Esophagus (tissue), 2 donors: ENCODE measurements around the gene CRKL. TPM values are rescaled to one million over a fixed set of nuclear protein-coding genes. Genes with fewer than 3 reads are reported as not detected.

Experiments used
- H3K27ac ChIP-seq, 2 donors: one replicate each; pipeline ENCODE4 v1.5.1; 2013; ENCODE audit warnings: low read depth in 2 of 2, mild to moderate bottlenecking in 2 of 2, inconsistent platforms in 1 of 2, low read length in 1 of 2, moderate library complexity in 1 of 2
- H3K27me3 ChIP-seq, 2 donors: one replicate each; pipeline ENCODE4 v1.6.1; 2013; ENCODE audit warnings: low read length in 2 of 2, control low read depth in 1 of 2, mild to moderate bottlenecking in 1 of 2; ENCODE audit not compliant: insufficient read depth in 2 of 2, control insufficient read depth in 1 of 2
- H3K36me3 ChIP-seq, 2 donors: one replicate each; pipeline ENCODE4 v1.6.1; 2013; ENCODE audit warnings: low read length in 1 of 2; ENCODE audit not compliant: control insufficient read depth in 2 of 2, insufficient read depth in 2 of 2
- H3K4me1 ChIP-seq, 2 donors: one replicate each; pipeline ENCODE4 v1.6.1; 2013; ENCODE audit warnings: low read length in 1 of 2; ENCODE audit not compliant: control insufficient read depth in 2 of 2, insufficient read depth in 2 of 2
- H3K4me3 ChIP-seq, 2 donors: one replicate each; pipeline ENCODE4 v1.5.1; 2013; ENCODE audit warnings: low read length in 2 of 2, mild to moderate bottlenecking in 2 of 2, low read depth in 1 of 2, moderate library complexity in 1 of 2
- H3K9me3 ChIP-seq, 2 donors: one replicate each; pipeline ENCODE4 v1.6.1; 2013; ENCODE audit warnings: mild to moderate bottlenecking in 2 of 2, low read depth in 1 of 2, low read length in 1 of 2, moderate library complexity in 1 of 2; ENCODE audit not compliant: control insufficient read depth in 2 of 2, insufficient read depth in 1 of 2
- WGBS, 2 donors: extraction: QIAGEN DNeasy Blood & Tissue Kit; methylation state at CpG; one replicate each; pipeline ENCODE4 v1.1.7; 2013; 5-methylcytosine and 5-hydroxymethylcytosine counted together
- polyA plus RNA-seq, 2 donors: library from polyadenylated mRNA; stranded (reverse); fragments of 200-250 nt; gene quantifications; one replicate each; pipeline ENCODE4 v1.2.3, GENCODE V29; 2013
- donor health status: healthy with polysubstance abuse.
- donor health status: Bipolar disorder and iron deficiency.

Gene CRKL
- polyA plus RNA-seq, 2 donors: 17.6 to 18.7 TPM

DNA sequence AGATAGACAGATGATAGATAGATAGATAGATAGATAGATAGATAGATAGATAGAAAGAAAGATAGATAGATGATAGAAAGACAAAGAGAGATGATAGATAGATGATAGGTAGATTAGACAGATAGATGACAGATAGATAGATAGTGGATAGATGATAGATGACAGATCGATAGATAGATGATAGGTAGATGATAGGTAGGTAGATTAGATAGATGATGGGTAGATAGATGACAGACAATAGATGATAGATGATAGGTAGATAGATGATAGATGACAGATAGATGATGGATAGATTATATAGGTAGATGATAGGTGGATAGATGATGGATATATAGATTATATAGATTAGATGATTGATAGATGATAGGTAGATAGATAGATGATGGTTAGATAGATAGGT lies 69.2 kb downstream of the CRKL start:
- Histone ChIP-seq H3K9me3 (no peaks in the 10 kb centered on the region), H3K4me1 (peaks cover 5 to 9% of the 10 kb centered on the region in 2 donors), H3K36me3 (peaks cover 7 to 31% of the 10 kb centered on the region in 2 donors), H3K27me3 (no peaks in the 10 kb centered on the region), H3K4me3 (no peak overlapping the region), H3K27ac (no peak overlapping the region)
- WGBS, 2 donors: 95 to 96% methylated on average over 1 of the region's 1 CpG

GRCh38 chr22:20987375-20987774 lies 70.2 kb downstream of the CRKL start:
- H3K27ac ChIP-seq: no peak overlapping the region
- H3K4me1 ChIP-seq: peaks cover 5 to 7% of the 10 kb centered on the region in 2 donors
- H3K36me3 ChIP-seq: peaks cover 7 to 41% of the 10 kb centered on the region in 2 donors
- 87 to 91% methylated on average over 13 to 14 of the region's 14 CpGs for WGBS, 2 donors
- H3K4me3 ChIP-seq: no peak overlapping the region
- no peaks in the 10 kb centered on the region for H3K9me3 ChIP-seq
- H3K27me3 ChIP-seq: no peaks in the 10 kb centered on the region

DNA sequence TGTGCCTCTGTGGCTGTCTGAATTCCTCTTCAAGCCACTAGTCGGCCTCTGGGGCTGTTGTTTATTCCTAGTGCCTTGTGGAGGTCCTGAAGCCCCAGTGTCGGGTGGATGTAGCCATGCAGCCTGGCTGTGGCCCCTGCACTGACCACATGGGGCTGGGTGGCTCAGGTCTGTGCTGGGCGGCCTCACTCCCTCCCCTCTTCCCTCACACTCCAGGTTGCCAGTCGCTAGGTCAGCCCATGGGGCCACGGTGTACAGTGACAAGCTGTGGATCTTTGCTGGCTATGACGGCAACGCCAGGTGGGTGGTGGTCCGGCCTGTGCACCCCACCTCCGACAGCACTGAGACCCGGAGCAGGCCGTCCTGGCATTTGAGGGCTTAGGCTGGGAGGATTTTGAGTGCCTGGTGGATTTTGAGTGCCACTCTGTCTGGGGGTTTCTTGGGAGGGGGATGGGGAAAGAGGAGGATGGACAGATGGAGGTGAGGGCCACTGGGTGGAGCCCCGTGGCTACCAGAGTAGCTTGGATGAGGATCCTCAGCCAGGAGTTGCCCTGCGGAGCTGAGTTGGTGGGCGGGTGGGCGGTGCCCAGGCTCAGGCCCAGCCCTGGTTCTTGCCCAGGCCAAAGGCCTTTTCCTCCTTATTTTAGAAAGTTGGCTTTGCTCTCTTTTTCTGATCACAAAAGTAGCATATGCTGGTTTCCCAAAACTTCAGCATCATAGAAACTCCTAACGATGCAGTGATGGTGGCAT lies 71.5 kb downstream of the CRKL start:
- Histone ChIP-seq H3K36me3 (peaks cover 9 to 54% of the 10 kb centered on the region in 2 donors), H3K4me1 (no peaks in the 10 kb centered on the region), H3K9me3 (no peaks in the 10 kb centered on the region), H3K27ac (no peak overlapping the region), H3K4me3 (no peak overlapping the region), H3K27me3 (no peaks in the 10 kb centered on the region)
- WGBS, 2 donors: 89 to 91% methylated on average over 16 of the region's 16 CpGs

DNA sequence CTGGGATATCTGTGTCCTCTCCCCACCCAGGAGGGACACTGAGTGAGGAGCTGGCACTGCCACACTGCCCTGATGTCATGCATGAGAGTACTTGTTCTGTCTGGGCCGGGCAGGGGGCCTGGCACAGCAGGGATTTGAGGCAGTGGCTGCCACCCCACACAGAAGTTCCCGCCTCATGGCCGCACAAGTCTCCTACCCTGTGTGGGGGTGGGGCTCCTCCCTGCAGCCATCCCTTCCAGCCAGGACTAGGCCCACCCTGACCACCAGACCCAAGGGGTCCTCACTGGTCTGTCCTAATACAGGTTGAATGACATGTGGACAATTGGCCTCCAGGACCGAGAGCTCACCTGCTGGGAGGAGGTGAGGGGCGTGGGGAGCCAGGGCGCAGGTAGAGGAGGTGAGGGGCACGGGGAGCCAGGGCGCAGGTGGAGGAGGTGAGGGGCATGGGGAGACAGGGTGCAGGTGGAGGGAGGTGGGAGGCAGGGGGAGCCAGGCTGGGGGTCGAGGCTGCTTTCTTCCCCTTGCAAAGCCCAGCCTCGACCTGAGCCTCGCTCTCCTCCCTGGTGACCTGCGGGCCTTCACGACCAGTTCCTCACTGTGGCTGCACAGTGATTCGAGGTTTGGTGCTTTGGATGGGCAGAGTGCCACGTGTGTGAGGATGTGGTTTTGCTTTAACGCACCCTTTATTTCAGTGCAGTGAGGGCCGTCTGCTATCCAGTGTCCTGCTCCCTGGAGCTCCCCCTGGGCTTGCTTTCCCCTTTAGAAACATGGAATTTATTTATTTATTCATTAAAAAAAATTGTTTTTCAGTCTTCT lies 72.3 kb downstream of the CRKL start:
- H3K36me3 ChIP-seq: peaks cover 9 to 52% of the 10 kb centered on the region in 2 donors
- no peak overlapping the region for H3K27ac ChIP-seq
- H3K27me3 ChIP-seq: no peaks in the 10 kb centered on the region
- H3K9me3 ChIP-seq: no peaks in the 10 kb centered on the region
- no peak overlapping the region for H3K4me3 ChIP-seq
- H3K4me1 ChIP-seq: no peaks in the 10 kb centered on the region
- 57 to 59% methylated on average over 14 to 17 of the region's 17 CpGs for WGBS, 2 donors

DNA sequence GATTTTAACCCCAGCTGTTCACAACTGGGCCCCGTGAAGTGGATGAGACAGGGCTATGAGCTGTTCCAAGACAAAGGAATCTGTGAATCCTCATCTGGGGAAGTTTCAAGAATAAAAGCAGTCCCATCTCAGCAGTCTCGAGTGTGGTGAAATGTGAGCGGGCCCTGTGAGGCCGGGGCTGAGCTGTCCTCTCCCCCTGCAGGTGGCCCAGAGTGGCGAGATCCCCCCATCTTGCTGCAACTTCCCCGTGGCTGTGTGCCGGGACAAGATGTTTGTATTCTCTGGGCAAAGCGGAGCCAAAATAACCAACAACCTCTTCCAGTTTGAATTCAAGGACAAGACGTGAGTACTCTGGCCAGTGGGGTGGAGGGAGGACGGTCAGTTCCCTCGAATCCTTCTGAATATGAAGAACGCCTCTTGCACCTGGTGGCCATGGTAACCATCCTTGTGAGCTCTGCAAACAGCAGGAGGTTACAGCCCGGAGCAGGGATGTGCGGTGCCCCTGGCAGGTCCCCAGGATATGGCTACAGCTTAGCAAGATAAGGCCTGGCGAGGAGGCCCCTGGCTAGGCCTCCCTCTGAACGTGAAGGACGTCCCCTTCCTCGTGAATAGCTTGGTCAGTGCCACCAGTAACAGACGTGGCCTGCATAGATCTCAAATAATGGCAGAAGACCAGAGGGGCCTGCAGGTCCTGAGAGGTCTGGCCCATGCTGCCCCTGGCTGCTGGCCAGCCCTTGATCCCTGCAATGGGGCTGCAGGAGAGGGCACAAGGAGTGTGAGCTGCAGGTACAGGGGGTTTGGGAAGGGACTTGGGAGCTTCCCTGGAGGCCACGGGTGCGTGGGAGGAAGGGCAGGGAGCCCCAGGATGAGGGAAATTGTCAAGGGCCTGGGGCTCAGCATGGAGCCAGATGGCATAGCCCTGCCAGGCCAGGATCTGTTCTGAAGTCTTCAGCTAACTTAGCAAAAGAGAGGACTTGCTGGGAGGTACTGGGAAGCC lies 73.3 kb downstream of the CRKL start:
- H3K4me1 ChIP-seq: no peaks in the 10 kb centered on the region
- H3K27me3 ChIP-seq: no peaks in the 10 kb centered on the region
- no peak overlapping the region for H3K4me3 ChIP-seq
- WGBS, 2 donors: 81 to 85% methylated on average over 21 of the region's 21 CpGs
- H3K9me3 ChIP-seq: no peaks in the 10 kb centered on the region
- H3K36me3 ChIP-seq: peaks cover 10 to 50% of the 10 kb centered on the region in 2 donors
- H3K27ac ChIP-seq: no peak overlapping the region

DNA sequence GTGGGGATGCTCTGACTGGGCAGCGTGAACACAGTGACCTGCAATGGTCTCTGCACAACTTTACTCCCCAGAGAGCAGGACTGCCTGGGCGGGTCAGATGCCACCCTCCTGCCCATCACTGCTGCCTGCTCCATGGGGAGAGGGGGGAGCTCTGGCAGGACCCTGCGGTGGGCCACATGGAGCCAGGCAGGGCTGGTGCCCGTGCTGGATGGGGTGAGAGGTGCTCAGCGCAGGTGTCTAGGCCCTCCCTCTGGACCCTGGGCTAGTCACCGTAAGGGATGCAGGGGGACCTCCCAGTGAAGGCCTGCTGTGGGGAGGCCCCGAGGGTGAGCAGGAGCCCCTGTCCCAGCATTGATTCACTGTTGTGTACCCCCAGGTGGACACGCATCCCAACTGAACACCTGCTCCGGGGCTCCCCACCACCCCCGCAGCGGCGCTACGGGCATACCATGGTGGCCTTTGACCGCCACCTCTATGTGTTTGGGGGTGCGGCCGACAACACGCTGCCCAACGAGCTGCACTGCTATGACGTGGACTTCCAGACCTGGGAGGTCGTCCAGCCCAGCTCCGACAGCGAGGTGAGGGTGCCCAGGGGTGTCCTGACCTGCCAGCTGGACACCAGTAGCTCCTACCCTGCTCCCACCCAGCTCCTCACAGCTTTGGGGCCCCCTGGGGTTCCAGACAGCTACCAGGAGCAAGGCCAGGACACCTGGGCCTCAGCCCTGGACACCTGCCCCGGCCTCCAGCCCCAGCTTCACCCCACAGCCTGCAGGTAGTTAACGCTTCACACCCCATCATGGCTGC lies 74.2 kb downstream of the CRKL start:
- Histone ChIP-seq H3K27ac (no peak overlapping the region), H3K4me1 (no peaks in the 10 kb centered on the region), H3K36me3 (peaks cover 6 to 44% of the 10 kb centered on the region in 2 donors), H3K9me3 (no peaks in the 10 kb centered on the region), H3K27me3 (no peaks in the 10 kb centered on the region), H3K4me3 (no peak overlapping the region)
- WGBS, 2 donors: 91 to 95% methylated on average over 24 of the region's 24 CpGs

GRCh38 chr22:20992056-20992442 lies 74.8 kb downstream of the CRKL start:
- H3K36me3 ChIP-seq: peaks cover 6 to 50% of the 10 kb centered on the region in 2 donors
- no peak overlapping the region for H3K27ac ChIP-seq
- H3K4me1 ChIP-seq: no peaks in the 10 kb centered on the region
- no peak overlapping the region for H3K4me3 ChIP-seq
- no peaks in the 10 kb centered on the region for H3K9me3 ChIP-seq
- WGBS, 2 donors: 88 to 95% methylated on average over 7 of the region's 7 CpGs
- no peaks in the 10 kb centered on the region for H3K27me3 ChIP-seq

DNA sequence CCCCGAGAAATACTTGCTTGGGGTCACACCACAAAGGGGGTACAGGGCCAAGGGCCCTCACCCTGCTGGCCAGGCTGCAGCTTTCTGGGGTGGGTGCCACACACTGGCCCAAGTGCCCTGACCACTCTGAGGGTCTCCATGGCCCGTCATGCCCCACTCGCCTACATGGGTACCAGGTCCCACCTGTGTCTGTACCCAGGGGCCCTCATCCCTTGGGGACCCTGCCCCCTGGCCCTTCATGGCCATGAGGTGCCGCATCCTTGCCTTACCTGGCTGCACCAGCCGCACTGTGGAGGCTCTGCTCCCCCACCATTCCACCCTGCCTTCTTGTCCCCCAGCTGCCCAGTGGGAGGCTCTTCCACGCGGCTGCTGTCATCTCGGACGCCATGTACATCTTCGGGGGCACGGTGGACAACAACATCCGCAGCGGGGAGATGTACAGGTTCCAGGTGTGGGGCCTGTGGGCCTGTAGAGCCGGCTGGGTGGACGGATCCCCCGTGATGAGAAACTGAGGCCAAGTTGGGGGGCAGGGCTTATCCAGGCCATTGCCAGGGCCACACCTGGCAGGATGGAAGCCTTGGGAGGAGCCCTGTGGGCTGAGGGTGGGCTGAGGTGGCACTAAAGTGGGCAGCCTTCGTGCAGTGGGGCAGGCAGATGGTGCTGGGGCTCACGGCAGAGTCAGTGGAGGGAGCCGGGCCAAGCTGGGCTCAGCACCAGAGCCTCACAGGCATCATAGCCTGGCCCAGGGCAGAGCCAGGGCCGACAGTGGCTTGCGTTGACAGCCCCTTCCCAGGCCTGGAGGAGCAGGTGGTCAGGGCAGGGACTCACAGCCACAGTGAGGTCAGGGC lies 75.5 kb downstream of the CRKL start:
- Histone ChIP-seq H3K36me3 (peaks cover 6 to 51% of the 10 kb centered on the region in 2 donors), H3K4me3 (no peak overlapping the region), H3K27ac (no peak overlapping the region), H3K4me1 (no peaks in the 10 kb centered on the region), H3K9me3 (no peaks in the 10 kb centered on the region), H3K27me3 (no peaks in the 10 kb centered on the region)
- 87 to 89% methylated on average over 21 of the region's 21 CpGs for WGBS, 2 donors
